Measurements from ENCODE around the gene MANSC4.

The MANSC4 gene

GRCh38 chr12:27800819-27801218 lies 20.8 kb upstream of the MANSC4 start:
- no peak for DNase-seq (ENCODE audit: low read depth in 2 of 2)

- no peak for DNase-seq (ENCODE audit: low read depth in 2 of 2)
Measured at GRCh38 chr12:27797301-27798025, 17.4 kb upstream of the MANSC4 start.

- no peak for DNase-seq (ENCODE audit: low read depth in 2 of 2)
Measured at GRCh38 chr12:27796128-27796527, 16.1 kb upstream of the MANSC4 start.

- no peak for DNase-seq (ENCODE audit: low read depth in 2 of 2)
Measured at GRCh38 chr12:27794818-27795584, 15.0 kb upstream of the MANSC4 start.

- no peak for DNase-seq (ENCODE audit: low read depth in 2 of 2)
Measured at GRCh38 chr12:27790179-27790578, 10.1 kb upstream of the MANSC4 start.

GRCh38 chr12:27787559-27787958 lies 7.5 kb upstream of the MANSC4 start:
- no peak for DNase-seq (ENCODE audit: low read depth in 2 of 2)

- DNase-seq (ENCODE audit: low read depth in 2 of 2): no peak
Measured at GRCh38 chr12:27785882-27786570, 6.0 kb upstream of the MANSC4 start.

- no peak for DNase-seq (ENCODE audit: low read depth in 2 of 2)
Measured at GRCh38 chr12:27782481-27782880, 2.4 kb upstream of the MANSC4 start.

GRCh38 chr12:27781680-27782079 lies 1.6 kb upstream of the MANSC4 start:
- DNase-seq (ENCODE audit: low read depth in 2 of 2): no peak

GRCh38 chr12:27780612-27781408 lies 774 bp upstream of the MANSC4 start:
- peak in 1 of 2 experiments; percentile 8 for DNase-seq (ENCODE audit: low read depth in 2 of 2)

- no peak for DNase-seq (ENCODE audit: low read depth in 2 of 2)
Measured at GRCh38 chr12:27779416-27779919, 568 bp downstream of the MANSC4 start.

GRCh38 chr12:27778206-27778605 lies 1.8 kb downstream of the MANSC4 start:
- DNase-seq (ENCODE audit: low read depth in 2 of 2): no peak

GRCh38 chr12:27777141-27777540 lies 2.9 kb downstream of the MANSC4 start:
- no peak for DNase-seq (ENCODE audit: low read depth in 2 of 2)

- DNase-seq (ENCODE audit: low read depth in 2 of 2): no peak
Measured at GRCh38 chr12:27772328-27773049, 7.5 kb downstream of the MANSC4 start.

- DNase-seq (ENCODE audit: low read depth in 2 of 2): no peak
Measured at GRCh38 chr12:27771481-27772327, 8.3 kb downstream of the MANSC4 start.

- no peak for DNase-seq (ENCODE audit: low read depth in 2 of 2)
Measured at GRCh38 chr12:27769142-27769673, 10.8 kb downstream of the MANSC4 start.

GRCh38 chr12:27766587-27766986 lies 13.4 kb downstream of the MANSC4 start:
- no peak for DNase-seq (ENCODE audit: low read depth in 2 of 2)

GRCh38 chr12:27762757-27763156 lies 17.3 kb downstream of the MANSC4 start:
- DNase-seq (ENCODE audit: low read depth in 2 of 2): no peak

GRCh38 chr12:27756670-27757195 lies 23.3 kb downstream of the MANSC4 start:
- DNase-seq (ENCODE audit: low read depth in 2 of 2): no peak

Measured in stimulated activated CD4-positive, alpha-beta T cell treated with anti-CD3 and anti-CD28 coated beads, Interleukin-12 subunit alpha, Interleukin-12 subunit beta, amount 100 ng/mL, for 24 hours (primary cell).